ENCODE measurements around the gene NEDD9.

Gene NEDD9

GRCh38 chr6:11155589-11155988, 76.9 kb downstream of the NEDD9 start:
- H3K79me2 ChIP-seq (ENCODE audit: control insufficient read depth, insufficient read depth, low read length) = no peaks in the 10 kb centered on the region
- no peak overlapping the region for H2BK15ac ChIP-seq (replicated peaks; ENCODE audit: low read depth)
- no peak overlapping the region for H3K4me3 ChIP-seq (ENCODE audit: low read length)
- no peak overlapping the region for H3K4ac ChIP-seq (ENCODE audit: low read depth, low read length)
- no peaks in the 10 kb centered on the region for H3K27me3 ChIP-seq (ENCODE audit: insufficient read depth, low read length, poor library complexity)
- H2BK120ac ChIP-seq (ENCODE audit: low read depth, low read length) = no peak overlapping the region
- H3K4me2 ChIP-seq (ENCODE audit: low read length) = no peak overlapping the region
- no peak overlapping the region for H2BK5ac ChIP-seq (ENCODE audit: low read length)
- H3K4me1 ChIP-seq (ENCODE audit: control insufficient read depth, low read depth, low read length) = peaks cover 2% of the 10 kb centered on the region
- no peak overlapping the region for H3K18ac ChIP-seq (ENCODE audit: low read length)
- H3K9ac ChIP-seq (ENCODE audit: low read length) = no peak overlapping the region
- H2AK5ac ChIP-seq (ENCODE audit: low read length) = no peak overlapping the region
- no peak overlapping the region for H3K56ac ChIP-seq (ENCODE audit: low read length)
- no peak overlapping the region for H3K27ac ChIP-seq (ENCODE audit: low read depth, low read length)
- H3K36me3 ChIP-seq (ENCODE audit: control insufficient read depth, insufficient read depth, low read length) = no peaks in the 10 kb centered on the region
- no peak for DNase-seq
- no peak overlapping the region for H3K23ac ChIP-seq (ENCODE audit: low read length)
- no peak overlapping the region for H4K8ac ChIP-seq (ENCODE audit: low read depth, low read length)
- no peak overlapping the region for H4K5ac ChIP-seq (ENCODE audit: low read length)
- no peaks in the 10 kb centered on the region for H3K79me1 ChIP-seq (ENCODE audit: low read length)

- no peak overlapping the region for H3K4ac ChIP-seq (ENCODE audit: low read depth, low read length)
- H3K56ac ChIP-seq (ENCODE audit: low read length) = no peak overlapping the region
- H4K5ac ChIP-seq (ENCODE audit: low read length) = no peak overlapping the region
- no peaks in the 10 kb centered on the region for H3K27me3 ChIP-seq (ENCODE audit: insufficient read depth, low read length, poor library complexity)
- no peak overlapping the region for H2BK15ac ChIP-seq (replicated peaks; ENCODE audit: low read depth)
- H3K4me1 ChIP-seq (ENCODE audit: control insufficient read depth, low read depth, low read length) = peaks cover 2% of the 10 kb centered on the region
- H3K27ac ChIP-seq (ENCODE audit: low read depth, low read length) = no peak overlapping the region
- no peak overlapping the region for H4K8ac ChIP-seq (ENCODE audit: low read depth, low read length)
- no peak overlapping the region for H3K9ac ChIP-seq (ENCODE audit: low read length)
- H3K18ac ChIP-seq (ENCODE audit: low read length) = no peak overlapping the region
- H2AK5ac ChIP-seq (ENCODE audit: low read length) = no peak overlapping the region
- H3K36me3 ChIP-seq (ENCODE audit: control insufficient read depth, insufficient read depth, low read length) = no peaks in the 10 kb centered on the region
- no peak overlapping the region for H3K23ac ChIP-seq (ENCODE audit: low read length)
- no peak overlapping the region for H2BK120ac ChIP-seq (ENCODE audit: low read depth, low read length)
- no CpG with 5 or more reads among the region's 6 CpGs for WGBS (ENCODE audit: extremely low coverage, insufficient coverage, low lambda C conversion rate)
- DNase-seq = no peak
- no peak overlapping the region for H3K4me3 ChIP-seq (ENCODE audit: low read length)
- no peak overlapping the region for H3K4me2 ChIP-seq (ENCODE audit: low read length)
- H2BK5ac ChIP-seq (ENCODE audit: low read length) = no peak overlapping the region
- H3K79me1 ChIP-seq (ENCODE audit: low read length) = no peaks in the 10 kb centered on the region
- H3K79me2 ChIP-seq (ENCODE audit: control insufficient read depth, insufficient read depth, low read length) = no peaks in the 10 kb centered on the region
Measured at GRCh38 chr6:11153447-11153846, 79.0 kb downstream of the NEDD9 start.

GRCh38 chr6:11152581-11152980, 79.9 kb downstream of the NEDD9 start:
- no peak overlapping the region for H3K56ac ChIP-seq (ENCODE audit: low read length)
- H3K23ac ChIP-seq (ENCODE audit: low read length) = no peak overlapping the region
- no peak for DNase-seq
- no peak overlapping the region for H2AK5ac ChIP-seq (ENCODE audit: low read length)
- H3K4me1 ChIP-seq (ENCODE audit: control insufficient read depth, low read depth, low read length) = peaks cover 2% of the 10 kb centered on the region
- H4K8ac ChIP-seq (ENCODE audit: low read depth, low read length) = no peak overlapping the region
- no peak overlapping the region for H3K9ac ChIP-seq (ENCODE audit: low read length)
- no peak overlapping the region for H4K5ac ChIP-seq (ENCODE audit: low read length)
- H2BK120ac ChIP-seq (ENCODE audit: low read depth, low read length) = no peak overlapping the region
- H3K4me3 ChIP-seq (ENCODE audit: low read length) = no peak overlapping the region
- H3K36me3 ChIP-seq (ENCODE audit: control insufficient read depth, insufficient read depth, low read length) = no peaks in the 10 kb centered on the region
- no peak overlapping the region for H3K27ac ChIP-seq (ENCODE audit: low read depth, low read length)
- no peak overlapping the region for H2BK15ac ChIP-seq (replicated peaks; ENCODE audit: low read depth)
- H3K79me2 ChIP-seq (ENCODE audit: control insufficient read depth, insufficient read depth, low read length) = no peaks in the 10 kb centered on the region
- no peak overlapping the region for H3K4ac ChIP-seq (ENCODE audit: low read depth, low read length)
- no peak overlapping the region for H3K4me2 ChIP-seq (ENCODE audit: low read length)
- H2BK5ac ChIP-seq (ENCODE audit: low read length) = no peak overlapping the region
- H3K79me1 ChIP-seq (ENCODE audit: low read length) = no peaks in the 10 kb centered on the region
- H3K27me3 ChIP-seq (ENCODE audit: insufficient read depth, low read length, poor library complexity) = no peaks in the 10 kb centered on the region
- no peak overlapping the region for H3K18ac ChIP-seq (ENCODE audit: low read length)

- Histone ChIP-seq H4K5ac (ENCODE audit: low read length) (no peak overlapping the region), H3K4ac (ENCODE audit: low read depth, low read length) (peak overlapping the region; percentile 67), H3K79me1 (ENCODE audit: low read length) (no peaks in the 10 kb centered on the region), H2BK15ac (replicated peaks; ENCODE audit: low read depth) (no peak overlapping the region), H2BK5ac (ENCODE audit: low read length) (no peak overlapping the region), H3K4me3 (ENCODE audit: low read length) (no peak overlapping the region), H3K27me3 (ENCODE audit: insufficient read depth, low read length, poor library complexity) (no peaks in the 10 kb centered on the region), H3K18ac (ENCODE audit: low read length) (peak overlapping the region; percentile 39), H2AK5ac (ENCODE audit: low read length) (no peak overlapping the region), H3K4me2 (ENCODE audit: low read length) (no peak overlapping the region), H2BK120ac (ENCODE audit: low read depth, low read length) (no peak overlapping the region), H3K9ac (ENCODE audit: low read length) (no peak overlapping the region), H3K56ac (ENCODE audit: low read length) (no peak overlapping the region), H3K4me1 (ENCODE audit: control insufficient read depth, low read depth, low read length) (peaks cover 2% of the 10 kb centered on the region), H3K79me2 (ENCODE audit: control insufficient read depth, insufficient read depth, low read length) (no peaks in the 10 kb centered on the region), H3K23ac (ENCODE audit: low read length) (no peak overlapping the region), H4K8ac (ENCODE audit: low read depth, low read length) (no peak overlapping the region), H3K36me3 (ENCODE audit: control insufficient read depth, insufficient read depth, low read length) (no peaks in the 10 kb centered on the region), H3K27ac (ENCODE audit: low read depth, low read length) (no peak overlapping the region)
- no CpG with 5 or more reads among the region's 1 CpG for WGBS (ENCODE audit: extremely low coverage, insufficient coverage, low lambda C conversion rate)
- DNase-seq = no peak
Measured at GRCh38 chr6:11151488-11151887, 81.0 kb downstream of the NEDD9 start.

GRCh38 chr6:11149551-11149950, 82.9 kb downstream of the NEDD9 start:
- Histone ChIP-seq H4K5ac (ENCODE audit: low read length) (no peak overlapping the region), H3K36me3 (ENCODE audit: control insufficient read depth, insufficient read depth, low read length) (no peaks in the 10 kb centered on the region), H3K4ac (ENCODE audit: low read depth, low read length) (no peak overlapping the region), H3K9ac (ENCODE audit: low read length) (no peak overlapping the region), H2BK15ac (replicated peaks; ENCODE audit: low read depth) (no peak overlapping the region), H3K56ac (ENCODE audit: low read length) (no peak overlapping the region), H3K4me3 (ENCODE audit: low read length) (no peak overlapping the region), H3K18ac (ENCODE audit: low read length) (no peak overlapping the region), H3K79me2 (ENCODE audit: control insufficient read depth, insufficient read depth, low read length) (no peaks in the 10 kb centered on the region), H3K4me2 (ENCODE audit: low read length) (no peak overlapping the region), H2BK120ac (ENCODE audit: low read depth, low read length) (no peak overlapping the region), H2AK5ac (ENCODE audit: low read length) (no peak overlapping the region), H3K23ac (ENCODE audit: low read length) (no peak overlapping the region), H3K4me1 (ENCODE audit: control insufficient read depth, low read depth, low read length) (no peaks in the 10 kb centered on the region), H4K8ac (ENCODE audit: low read depth, low read length) (no peak overlapping the region), H2BK5ac (ENCODE audit: low read length) (no peak overlapping the region), H3K79me1 (ENCODE audit: low read length) (no peaks in the 10 kb centered on the region), H3K27ac (ENCODE audit: low read depth, low read length) (no peak overlapping the region), H3K27me3 (ENCODE audit: insufficient read depth, low read length, poor library complexity) (no peaks in the 10 kb centered on the region)
- no peak for DNase-seq
- WGBS (ENCODE audit: extremely low coverage, insufficient coverage, low lambda C conversion rate) = no CpG with 5 or more reads among the region's 3 CpGs

- Histone ChIP-seq H2BK15ac (replicated peaks; ENCODE audit: low read depth) (no peak overlapping the region), H3K27me3 (ENCODE audit: insufficient read depth, low read length, poor library complexity) (no peaks in the 10 kb centered on the region), H2AK5ac (ENCODE audit: low read length) (no peak overlapping the region), H3K18ac (ENCODE audit: low read length) (no peak overlapping the region), H3K4me2 (ENCODE audit: low read length) (no peak overlapping the region), H3K4ac (ENCODE audit: low read depth, low read length) (no peak overlapping the region), H3K79me2 (ENCODE audit: control insufficient read depth, insufficient read depth, low read length) (no peaks in the 10 kb centered on the region), H3K36me3 (ENCODE audit: control insufficient read depth, insufficient read depth, low read length) (no peaks in the 10 kb centered on the region), H3K23ac (ENCODE audit: low read length) (no peak overlapping the region), H2BK120ac (ENCODE audit: low read depth, low read length) (no peak overlapping the region), H2BK5ac (ENCODE audit: low read length) (no peak overlapping the region), H3K9ac (ENCODE audit: low read length) (no peak overlapping the region), H4K5ac (ENCODE audit: low read length) (no peak overlapping the region), H3K4me3 (ENCODE audit: low read length) (no peak overlapping the region), H3K4me1 (ENCODE audit: control insufficient read depth, low read depth, low read length) (no peaks in the 10 kb centered on the region), H4K8ac (ENCODE audit: low read depth, low read length) (no peak overlapping the region), H3K56ac (ENCODE audit: low read length) (peak overlapping the region; percentile 45), H3K27ac (ENCODE audit: low read depth, low read length) (no peak overlapping the region), H3K79me1 (ENCODE audit: low read length) (no peaks in the 10 kb centered on the region)
- no CpG with 5 or more reads among the region's 4 CpGs for whole genome bisulfite sequencing (ENCODE audit: extremely low coverage, insufficient coverage, low lambda C conversion rate)
- no peak for DNase-seq
Measured at GRCh38 chr6:11146117-11146826, 86.2 kb downstream of the NEDD9 start.

Measured in mesendoderm (in vitro differentiated cells).